ENCODE data around the gene EML2. TPM values are rescaled to one million over a fixed set of nuclear protein-coding genes. Genes with fewer than 3 reads are reported as not detected.

EML2 gene
- total RNA-seq, 2 donors from 2014 or later: 21.7 to 34.8 TPM

DNA sequence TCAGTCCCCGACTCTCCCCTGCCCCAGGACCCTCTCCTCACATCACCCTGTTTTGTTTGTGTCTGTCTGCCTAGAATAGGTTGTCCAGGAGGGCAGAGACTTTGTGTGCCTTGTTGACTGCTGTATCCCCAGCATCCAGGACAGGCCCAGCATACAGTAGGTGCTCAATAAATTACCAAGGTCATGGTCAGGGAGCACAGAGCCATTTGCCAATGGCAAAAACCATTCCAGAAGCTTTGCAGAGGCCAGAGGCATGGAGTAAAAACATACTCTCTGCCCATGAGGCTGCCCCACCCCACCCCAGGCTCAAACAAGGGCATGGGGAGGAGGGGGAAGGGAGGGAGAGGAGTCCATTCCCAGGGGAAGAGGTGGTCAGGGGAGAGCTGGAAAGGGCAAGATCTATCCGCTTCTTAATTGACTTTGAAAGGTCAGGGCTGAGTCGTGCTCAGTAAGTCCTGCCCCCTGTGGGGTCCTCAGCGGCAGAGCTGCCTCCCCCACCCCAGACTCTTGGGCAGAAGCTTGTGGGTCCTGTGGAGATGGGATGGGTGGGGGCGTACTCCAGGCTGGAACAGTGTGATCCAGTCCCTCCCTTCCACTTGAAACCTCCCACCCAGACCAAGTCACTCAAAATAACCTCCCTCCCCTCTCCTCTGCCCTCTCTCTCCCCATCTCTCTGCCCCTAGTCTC lies 41.6 kb downstream of the EML2 start:
- no peak for DNase-seq (ENCODE audit: low spot score)
- H3K4me1 ChIP-seq (ENCODE audit: control insufficient read depth in 1 of 2, low read depth in 2 of 2): peaks cover 12 to 28% of the 10 kb centered on the region in 2 donors
- peak overlapping the region; percentile 37 for H3K4me3 ChIP-seq
- H3K9me3 ChIP-seq: no peaks in the 10 kb centered on the region
- no peak for ATAC-seq (ENCODE audit: insufficient number of reproducible peaks, low FRiP score, low read depth)
- peaks cover 22% of the 10 kb centered on the region for H3K27me3 ChIP-seq (replicated peaks; ENCODE audit: insufficient read depth)
- H3K27ac ChIP-seq: no peak overlapping the region
- TF ChIP-seq CTCF (IDR thresholded peaks at IDR 0.05): no peak
- no peaks in the 10 kb centered on the region for H3K36me3 ChIP-seq

GRCh38 chr19:45595814-45596213 lies 43.4 kb downstream of the EML2 start:
- Histone ChIP-seq H3K27ac (no peak overlapping the region), H3K27me3 (replicated peaks; ENCODE audit: insufficient read depth) (peaks cover 5% of the 10 kb centered on the region), H3K9me3 (no peaks in the 10 kb centered on the region), H3K4me1 (ENCODE audit: control insufficient read depth in 1 of 2, low read depth in 2 of 2) (peaks cover 12 to 22% of the 10 kb centered on the region in 2 donors), H3K36me3 (no peaks in the 10 kb centered on the region), H3K4me3 (no peak overlapping the region)
- DNase-seq (ENCODE audit: low spot score): no peak
- ATAC-seq (ENCODE audit: insufficient number of reproducible peaks, low FRiP score, low read depth): no peak
- TF ChIP-seq CTCF (IDR thresholded peaks at IDR 0.05): no peak

DNA sequence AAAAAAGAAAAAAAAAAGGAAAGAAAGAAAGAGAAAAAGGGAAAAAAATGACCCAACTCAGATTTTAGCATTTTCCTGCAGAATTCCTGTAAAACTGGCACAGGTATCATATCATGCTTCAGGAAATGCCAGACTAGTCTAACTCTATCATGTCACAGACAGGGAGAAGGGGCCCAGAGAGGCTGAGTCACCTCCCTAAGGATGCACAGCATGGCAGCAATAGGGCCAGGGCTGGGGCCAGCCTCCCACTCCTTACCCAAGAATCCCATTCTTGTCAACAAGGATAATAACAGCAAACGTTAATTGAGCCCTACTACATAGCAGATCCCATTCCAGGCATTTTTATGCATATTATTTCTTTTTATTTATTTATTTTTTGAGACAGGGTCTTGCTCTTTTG lies 45.7 kb downstream of the EML2 start:
- Histone ChIP-seq H3K4me1 (ENCODE audit: control insufficient read depth in 1 of 2, low read depth in 2 of 2) (peaks cover 4 to 12% of the 10 kb centered on the region in 2 donors), H3K27ac (no peak overlapping the region), H3K4me3 (no peak overlapping the region), H3K36me3 (no peaks in the 10 kb centered on the region), H3K9me3 (no peaks in the 10 kb centered on the region), H3K27me3 (replicated peaks; ENCODE audit: insufficient read depth) (no peaks in the 10 kb centered on the region)
- TF ChIP-seq CTCF (IDR thresholded peaks at IDR 0.05): no peak
- ATAC-seq (ENCODE audit: insufficient number of reproducible peaks, low FRiP score, low read depth): no peak
- no peak for DNase-seq (ENCODE audit: low spot score)

DNA sequence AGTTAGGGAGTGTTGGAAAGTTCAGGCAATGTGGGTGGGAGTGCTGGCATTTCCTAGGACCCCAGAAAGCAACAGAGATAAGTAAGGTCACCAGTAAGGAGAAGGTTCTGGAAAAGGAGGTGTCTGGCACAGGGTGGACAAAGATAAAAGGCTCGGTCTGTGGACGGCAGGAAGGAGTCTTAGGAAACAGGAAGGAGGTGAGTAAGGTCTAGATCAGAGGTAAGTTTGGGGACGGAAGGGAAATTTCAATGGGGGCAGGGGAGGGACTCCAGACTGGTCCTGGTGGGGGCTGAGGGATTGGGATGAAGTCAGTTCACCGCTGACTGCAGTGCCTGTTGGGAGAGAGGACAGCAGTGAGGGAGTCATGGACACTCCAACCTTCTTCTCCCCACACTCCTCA lies 46.8 kb downstream of the EML2 start:
- ATAC-seq (ENCODE audit: insufficient number of reproducible peaks, low FRiP score, low read depth) (no peak), DNase-seq (ENCODE audit: low spot score) (no peak)
- Histone ChIP-seq H3K4me1 (ENCODE audit: control insufficient read depth in 1 of 2, low read depth in 2 of 2) (peaks cover 0 to under 1% of the 10 kb centered on the region in 2 donors), H3K36me3 (no peaks in the 10 kb centered on the region), H3K4me3 (no peak overlapping the region), H3K27ac (no peak overlapping the region), H3K9me3 (no peaks in the 10 kb centered on the region), H3K27me3 (replicated peaks; ENCODE audit: insufficient read depth) (no peaks in the 10 kb centered on the region)
- TF ChIP-seq CTCF (IDR thresholded peaks at IDR 0.05): no peak

GRCh38 chr19:45591638-45592005 lies 47.6 kb downstream of the EML2 start:
- no peaks in the 10 kb centered on the region for H3K4me1 ChIP-seq (ENCODE audit: control insufficient read depth in 1 of 2, low read depth in 2 of 2)
- H3K27ac ChIP-seq: no peak overlapping the region
- H3K4me3 ChIP-seq: no peak overlapping the region
- H3K27me3 ChIP-seq (replicated peaks; ENCODE audit: insufficient read depth): no peaks in the 10 kb centered on the region
- H3K36me3 ChIP-seq: no peaks in the 10 kb centered on the region
- DNase-seq (ENCODE audit: low spot score): no peak
- TF ChIP-seq CTCF (IDR thresholded peaks at IDR 0.05): no peak
- H3K9me3 ChIP-seq: no peaks in the 10 kb centered on the region
- ATAC-seq (ENCODE audit: insufficient number of reproducible peaks, low FRiP score, low read depth): no peak
